ENCODE results near the gene ITK. TPM values are rescaled to one million over a fixed set of nuclear protein-coding genes. Genes with fewer than 3 reads are reported as not detected.

Gene ITK
- total and polyA plus RNA-seq, 4 donors = 0.35 to 1.5 (median 0.43) TPM

GRCh38 chr5:157175071-157175612, 5.5 kb upstream of the ITK start:
- WGBS = 92% methylated on average over 8 of the region's 8 CpGs
- peaks cover 0 to 3% (median 1%) of the 10 kb centered on the region in 4 donors for H3K9me3 ChIP-seq (ENCODE audit: control insufficient read depth in 4 of 4, low read length in 3 of 4)
- TF ChIP-seq EGR1 (IDR thresholded peaks at IDR 0.05; ENCODE audit: low read depth in 2 of 2) (no peak), ZBTB33 (IDR thresholded peaks at IDR 0.05) (no peak), RXRA (IDR thresholded peaks at IDR 0.05) (no peak), RAD21 (IDR thresholded peaks at IDR 0.05) (no peak), TAF1 (conservative IDR thresholded peaks at IDR 0.05) (no peak), SP1 (IDR thresholded peaks at IDR 0.05) (no peak), HNF4G (IDR thresholded peaks at IDR 0.05) (no peak), FOXA1 (IDR thresholded peaks at IDR 0.05) (no peak), HNF4A (conservative IDR thresholded peaks at IDR 0.05) (no peak), GABPA (IDR thresholded peaks at IDR 0.05 in 1 of 2, conservative IDR thresholded peaks at IDR 0.05 in 1 of 2) (no peak), YY1 (IDR thresholded peaks at IDR 0.05) (no peak), NR2F2 (IDR thresholded peaks at IDR 0.05) (no peak), MAX (IDR thresholded peaks at IDR 0.05) (no peak), FOXA2 (IDR thresholded peaks at IDR 0.05) (no peak), ATF3 (IDR thresholded peaks at IDR 0.05) (no peak), REST (IDR thresholded peaks at IDR 0.05) (no peak), CTCF (IDR thresholded peaks at IDR 0.05; ENCODE audit: low read depth, low read length, missing input control) (no peak), JUND (IDR thresholded peaks at IDR 0.05) (no peak)
- peaks cover 0 to 5% (median 0%) of the 10 kb centered on the region in 4 donors for H3K27me3 ChIP-seq (ENCODE audit: control insufficient read depth in 4 of 4, insufficient read depth in 4 of 4, low read length in 3 of 4)
- H3K27ac ChIP-seq (ENCODE audit: low read depth in 1 of 2, low read length in 2 of 2) = no peak overlapping the region
- H3K36me3 ChIP-seq (ENCODE audit: control insufficient read depth in 4 of 4, insufficient read depth in 3 of 4, low read depth in 1 of 4, low read length in 3 of 4) = no peaks in the 10 kb centered on the region
- H3K4me3 ChIP-seq (ENCODE audit: low read depth in 1 of 3, low read length in 3 of 3) = no peak overlapping the region
- no peaks in the 10 kb centered on the region for H3K4me1 ChIP-seq (ENCODE audit: control insufficient read depth in 4 of 4, insufficient read depth in 4 of 4, low read length in 3 of 4)
- no peak overlapping the region for H3K9ac ChIP-seq (ENCODE audit: low read depth in 1 of 2, low read length in 2 of 2)
- no peak for DNase-seq (ENCODE audit: low spot score)
